Naive thymus-derived CD8-positive, alpha-beta T cell (primary cell): ENCODE measurements around the gene PCED1B. TPM values are rescaled to one million over a fixed set of nuclear protein-coding genes. Genes with fewer than 3 reads are reported as not detected.
A peak's percentile ranks its signal among the peaks of the same experiment; 100 is the strongest.

Experiments
- ATAC-seq, 2 donors: fragments of 150-1000 bp; cut with Tn5 transposase in 1 of 2; sonication (Bioruptor Pico), chemical (Tn5 transposase) in 1 of 2; 1 replicate in 1 of 2; 2 replicates in 1 of 2; pipeline ENCODE4 v1.10.0; 2021; ENCODE audit warnings: mild to moderate bottlenecking in 2 of 2, moderate library complexity in 2 of 2
- POLR2A ChIA-PET: fragments of 350-600 bp; sonication (Branson Sonifier 250); formaldehyde crosslinking; loops from one replicate; lab custom pipeline; 2021; ENCODE audit warnings: antibody characterized with exemption; lab: Charles Lee
- DNase-seq, 10 donors: peaks; one replicate each; pipeline versions ENCODE4 v3.0.0 to v3.0.0-alpha.2; 2020 to 2022
- H3K27ac Mint-ChIP-seq, 10 donors: one replicate each; pipeline ENCODE4 v1.8.0; 2020 to 2022; ENCODE audit warnings: mild to moderate bottlenecking in 10 of 10, mixed read lengths in 10 of 10, moderate library complexity in 4 of 10, inconsistent platforms in 1 of 10
- H3K27me3 Mint-ChIP-seq, 5 donors: one replicate each; pipeline ENCODE4 v1.8.0; 2021 to 2022; ENCODE audit warnings: mixed read lengths in 5 of 5
- H3K36me3 Mint-ChIP-seq, 3 donors: one replicate each; pipeline ENCODE4 v1.8.0; 2020 to 2022; ENCODE audit warnings: mixed read lengths in 3 of 3, mild to moderate bottlenecking in 2 of 3, inconsistent platforms in 1 of 3
- H3K4me1 Mint-ChIP-seq, 4 donors: one replicate each; pipeline ENCODE4 v1.8.0; 2021 to 2022; ENCODE audit warnings: mixed read lengths in 4 of 4
- H3K4me3 Mint-ChIP-seq, 10 donors: one replicate each; pipeline ENCODE4 v1.8.0; 2020 to 2022; ENCODE audit warnings: mild to moderate bottlenecking in 10 of 10, mixed read lengths in 10 of 10, moderate library complexity in 6 of 10, inconsistent platforms in 1 of 10
- H3K9me3 Mint-ChIP-seq, 9 donors: one replicate each; pipeline ENCODE4 v1.8.0; 2020 to 2022; ENCODE audit warnings: mixed read lengths in 9 of 9, mild to moderate bottlenecking in 3 of 9, inconsistent platforms in 1 of 9, moderate library complexity in 1 of 9
- polyA plus RNA-seq, 3 donors: library from polyadenylated mRNA; unstranded; fragments of 300-500 nt; fragmentation: Illumina TruSeq; gene quantifications; one replicate each; pipeline ENCODE4 v1.2.3, GENCODE V29; 2021
- total RNA-seq, 8 experiments: library from RNA in 2 of 8; stranded (reverse) in 2 of 8; gene quantifications; one replicate each; pipeline ENCODE4 v1.2.3 and lab custom pipeline; 2021 to 2026

The PCED1B gene
- total and polyA plus RNA-seq, 5 experiments from 2014 or later = 54.9 to 163 (median 83.9) TPM

GRCh38 chr12:47218191-47218654, 138.8 kb downstream of the PCED1B start:
- Mint-ChIP-seq H3K4me3 (peak overlapping the region; percentile 95 to 99 (median 98)), H3K9me3 (peaks cover 0 to 2% (median 0%) of the 10 kb centered on the region in 9 donors), H3K27me3 (no peaks in the 10 kb centered on the region), H3K4me1 (peaks cover 22 to 72% (median 33%) of the 10 kb centered on the region in 4 donors), H3K27ac (peak overlapping the region; percentile 87 to 99 (median 96)), H3K36me3 (peaks cover 48 to 66% (median 63%) of the 10 kb centered on the region in 3 donors)
- ATAC-seq (peak; percentile 30 to 37), DNase-seq (peak in 6 of 10 donors; percentile 28 to 68 (median 48))
- POLR2A ChIA-PET = interaction anchor here (0.6 to 15.8 kb wide), 22 partner anchors 8 to 276 kb away, joined by 3 to 211 read pairs (median 4); partner anchors contain the start of genes AMIGO2 and PCED1B

GRCh38 chr12:47219243-47219642, 139.8 kb downstream of the PCED1B start:
- peaks cover 29 to 73% (median 41%) of the 10 kb centered on the region in 4 donors for H3K4me1 Mint-ChIP-seq
- ATAC-seq (no peak), DNase-seq (no peak)
- H3K36me3 Mint-ChIP-seq = peaks cover 46 to 67% (median 61%) of the 10 kb centered on the region in 3 donors
- no peaks in the 10 kb centered on the region for H3K27me3 Mint-ChIP-seq
- H3K9me3 Mint-ChIP-seq = peaks cover 0 to 2% (median 0%) of the 10 kb centered on the region in 9 donors
- POLR2A ChIA-PET = interaction anchor here (0.6 to 15.8 kb wide), 18 partner anchors 7 to 178 kb away, joined by 3 to 211 read pairs (median 6); partner anchors contain the start of genes AMIGO2 and PCED1B
- peak overlapping the region; percentile 81 to 99 (median 94) for H3K27ac Mint-ChIP-seq
- peak overlapping the region; percentile 79 to 99 (median 97) for H3K4me3 Mint-ChIP-seq

DNA sequence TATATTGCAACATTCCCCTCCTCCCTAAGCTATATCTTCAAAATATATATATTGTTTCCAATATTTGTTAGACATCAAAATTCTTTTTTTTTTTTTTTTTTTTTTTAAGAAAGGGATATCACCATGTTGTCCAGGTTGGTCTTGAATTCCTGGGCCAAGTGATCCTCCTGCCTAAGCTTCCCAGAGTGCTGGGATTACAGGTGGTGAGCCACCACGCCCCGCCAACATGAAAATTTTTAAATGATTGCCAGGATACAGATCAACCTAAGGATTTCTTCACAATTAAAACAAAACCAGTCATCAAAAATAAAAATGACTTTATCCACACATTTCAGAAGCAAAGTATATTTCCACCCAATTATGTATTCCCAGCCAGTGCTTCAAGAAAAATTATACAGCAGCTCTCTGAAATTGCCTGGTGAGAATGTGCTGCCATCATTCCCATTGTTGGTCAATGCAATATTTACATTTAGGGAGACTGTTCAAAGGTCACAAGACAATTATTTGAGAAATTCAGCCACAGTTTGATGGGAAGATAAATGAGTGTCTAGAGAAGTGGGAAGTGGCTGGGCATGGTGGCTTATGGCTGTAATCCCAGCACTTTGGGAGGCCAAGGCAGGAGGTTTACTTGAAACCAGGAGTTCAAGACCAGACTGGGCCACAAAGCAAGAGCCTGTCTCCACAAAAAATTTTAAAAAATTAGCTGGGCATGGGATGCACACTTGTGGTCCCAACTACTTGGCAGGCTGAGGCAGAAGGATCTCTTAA, 142.0 kb downstream of the PCED1B start:
- Mint-ChIP-seq H3K36me3 (peaks cover 50 to 76% (median 51%) of the 10 kb centered on the region in 3 donors), H3K4me1 (peaks cover 39 to 83% (median 60%) of the 10 kb centered on the region in 4 donors), H3K4me3 (peak overlapping the region; percentile 57 to 96 (median 80)), H3K27me3 (no peaks in the 10 kb centered on the region), H3K27ac (peak overlapping the region; percentile 65 to 98 (median 84)), H3K9me3 (peaks cover 0 to under 1% (median 0%) of the 10 kb centered on the region in 9 donors)
- DNase-seq = no peak
- ATAC-seq = no peak
- POLR2A ChIA-PET = interaction anchor here (0.7 to 2.0 kb wide), 12 partner anchors 9 to 499 kb away, joined by 3 to 11 read pairs (median 4); partner anchors contain the start of genes AMIGO2 and PCED1B

DNA sequence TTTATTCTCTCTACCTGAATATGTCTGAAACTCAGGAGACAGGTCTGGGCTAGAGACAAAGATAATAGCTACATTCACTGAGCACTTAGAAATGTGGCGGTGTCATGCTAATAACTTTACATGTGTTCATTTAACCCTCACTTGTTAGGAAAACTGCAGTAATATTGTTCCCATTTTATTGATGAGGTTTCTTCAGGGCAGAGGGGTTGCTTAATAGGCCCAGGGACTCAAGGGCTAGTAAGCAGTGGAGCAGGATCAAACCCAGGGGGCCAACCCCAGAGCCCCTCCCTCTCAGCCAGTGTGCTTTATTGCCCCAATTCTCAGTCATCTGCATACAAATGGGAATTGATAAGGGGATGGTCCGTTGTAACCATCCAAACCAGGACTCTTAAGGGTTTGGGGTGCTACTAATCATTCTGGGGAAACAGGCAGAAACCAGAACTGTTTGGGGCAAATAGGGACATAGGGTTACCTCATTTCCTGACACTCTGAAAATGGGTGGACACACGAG, 143.2 kb downstream of the PCED1B start:
- Mint-ChIP-seq H3K4me1 (peaks cover 38 to 83% (median 67%) of the 10 kb centered on the region in 4 donors), H3K36me3 (peaks cover 41 to 80% (median 50%) of the 10 kb centered on the region in 3 donors), H3K9me3 (no peaks in the 10 kb centered on the region), H3K27me3 (no peaks in the 10 kb centered on the region), H3K4me3 (peak overlapping the region; percentile 75 to 96 (median 88)), H3K27ac (peak overlapping the region; percentile 89 to 98 (median 92))
- DNase-seq = no peak
- POLR2A ChIA-PET = interaction anchor here (0.7 to 2.0 kb wide), 6 partner anchors 11 to 163 kb away, joined by 3 to 11 read pairs (median 5); partner anchors contain the start of genes AMIGO2 and PCED1B
- no peak for ATAC-seq

DNA sequence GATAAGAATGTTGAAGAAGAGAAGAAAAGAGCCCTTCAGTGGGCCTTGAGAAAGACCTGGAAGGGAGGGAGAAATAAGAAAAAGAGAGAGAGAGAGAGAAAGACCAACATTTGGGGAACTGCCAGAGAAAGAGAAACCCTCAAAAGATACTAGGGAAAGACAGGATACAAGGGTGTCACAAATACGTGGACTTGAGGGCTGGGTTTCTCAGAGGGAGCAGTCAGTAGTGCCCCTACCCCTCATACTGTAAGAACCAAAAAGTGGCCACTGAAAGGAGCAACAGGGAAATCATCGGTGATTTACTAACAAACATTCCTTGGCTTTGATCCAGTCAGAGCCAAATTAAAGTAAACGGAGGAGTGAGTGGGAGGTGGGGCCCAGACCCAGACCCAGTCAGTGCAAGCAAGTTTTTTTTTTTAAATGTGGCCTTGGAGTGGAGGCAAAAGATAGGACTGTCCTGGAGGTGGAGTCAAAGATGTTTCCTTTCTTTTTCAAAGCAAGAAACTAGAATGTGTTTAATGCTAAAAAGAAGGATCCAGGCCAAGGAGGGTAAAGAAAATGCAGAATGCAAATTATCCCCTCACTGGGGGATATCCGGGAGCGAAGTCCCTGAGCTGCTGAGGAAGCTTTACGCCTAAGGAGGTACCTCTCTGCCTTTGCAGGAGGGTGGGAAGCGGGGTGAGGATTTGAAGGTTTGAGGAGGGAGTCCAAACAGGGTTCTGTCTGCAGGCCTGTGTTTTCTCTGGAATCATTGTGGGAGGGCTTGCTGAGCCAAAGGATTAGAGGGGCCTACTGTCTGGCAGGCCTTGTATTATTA, 143.8 kb downstream of the PCED1B start:
- no peak for ATAC-seq
- DNase-seq = no peak
- peaks cover 35 to 82% (median 49%) of the 10 kb centered on the region in 3 donors for H3K36me3 Mint-ChIP-seq
- H3K4me3 Mint-ChIP-seq = peak overlapping the region; percentile 75 to 96 (median 88)
- POLR2A ChIA-PET = interaction anchor here (0.7 to 2.0 kb wide), 4 partner anchors 12 to 148 kb away, joined by 3 to 5 read pairs (median 4); no protein-coding TSS in a partner anchor
- peak overlapping the region; percentile 89 to 98 (median 92) for H3K27ac Mint-ChIP-seq
- H3K9me3 Mint-ChIP-seq = no peaks in the 10 kb centered on the region
- H3K4me1 Mint-ChIP-seq = peaks cover 41 to 84% (median 71%) of the 10 kb centered on the region in 4 donors
- H3K27me3 Mint-ChIP-seq = no peaks in the 10 kb centered on the region

DNA sequence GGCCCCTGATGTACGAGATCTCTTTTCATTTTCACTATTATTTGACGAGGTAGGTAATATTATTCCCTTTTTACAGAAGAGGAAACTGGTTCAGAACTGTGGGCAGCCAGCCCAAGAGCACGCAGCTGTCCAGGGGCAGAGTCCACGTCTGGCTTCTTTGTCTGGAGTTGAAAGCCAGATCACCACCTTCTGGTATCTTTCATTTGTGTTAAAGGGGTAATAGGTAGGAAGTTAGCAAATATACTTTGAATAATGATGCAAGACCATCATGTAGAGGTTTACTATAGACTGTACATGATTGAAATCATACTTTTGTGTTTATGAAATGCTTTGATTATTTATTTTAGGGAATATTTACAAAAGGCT, 144.4 kb downstream of the PCED1B start:
- Mint-ChIP-seq H3K36me3 (peaks cover 33 to 86% (median 52%) of the 10 kb centered on the region in 3 donors), H3K9me3 (no peaks in the 10 kb centered on the region), H3K4me3 (peak overlapping the region; percentile 75 to 96 (median 88)), H3K27me3 (no peaks in the 10 kb centered on the region), H3K27ac (peak overlapping the region; percentile 89 to 98 (median 92)), H3K4me1 (peaks cover 41 to 88% (median 76%) of the 10 kb centered on the region in 4 donors)
- POLR2A ChIA-PET = interaction anchor here (0.7 kb wide), 1 partner anchor 83 kb away, joined by 4 read pairs; no protein-coding TSS in a partner anchor
- no peak for ATAC-seq
- no peak for DNase-seq

GRCh38 chr12:47224563-47225133, 145.2 kb downstream of the PCED1B start:
- POLR2A ChIA-PET = interaction anchor here (1.4 kb wide), 1 partner anchor 11 kb away, joined by 5 read pairs; no protein-coding TSS in a partner anchor
- peak overlapping the region; percentile 65 to 96 (median 88) for H3K4me3 Mint-ChIP-seq
- ATAC-seq = no peak
- H3K27me3 Mint-ChIP-seq = no peaks in the 10 kb centered on the region
- H3K36me3 Mint-ChIP-seq = peaks cover 28 to 87% (median 49%) of the 10 kb centered on the region in 3 donors
- no peaks in the 10 kb centered on the region for H3K9me3 Mint-ChIP-seq
- peaks cover 41 to 90% (median 77%) of the 10 kb centered on the region in 4 donors for H3K4me1 Mint-ChIP-seq
- H3K27ac Mint-ChIP-seq = peak overlapping the region; percentile 80 to 98 (median 89)
- no peak for DNase-seq

DNA sequence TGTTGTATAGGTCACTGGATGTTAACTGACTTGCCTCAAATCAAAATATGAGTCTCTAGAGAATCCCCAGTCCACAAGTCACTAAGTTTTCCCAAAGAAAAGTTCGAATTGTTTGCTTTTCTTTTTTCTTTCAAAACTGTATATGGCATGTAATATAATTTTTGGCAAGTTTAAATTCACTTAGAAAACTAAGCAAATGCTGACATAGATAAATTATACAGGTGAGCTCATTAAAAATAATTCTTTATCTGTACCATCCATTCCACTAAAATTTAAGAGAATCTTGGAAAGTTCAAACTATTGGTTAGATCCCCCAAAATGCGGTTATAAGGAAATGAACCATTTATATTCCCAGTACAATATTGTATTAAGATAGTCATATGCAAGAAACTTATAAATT, 145.9 kb downstream of the PCED1B start:
- no peak for DNase-seq
- Mint-ChIP-seq H3K36me3 (peaks cover 27 to 91% (median 48%) of the 10 kb centered on the region in 3 donors), H3K4me1 (peaks cover 39 to 90% (median 76%) of the 10 kb centered on the region in 4 donors), H3K27ac (peak overlapping the region; percentile 80 to 98 (median 89)), H3K9me3 (no peaks in the 10 kb centered on the region), H3K4me3 (peak overlapping the region; percentile 65 to 96 (median 88)), H3K27me3 (no peaks in the 10 kb centered on the region)
- POLR2A ChIA-PET = interaction anchor here (0.6 to 1.9 kb wide), 6 partner anchors 7 to 173 kb away, joined by 3 to 12 read pairs (median 5); no protein-coding TSS in a partner anchor
- ATAC-seq = no peak

DNA sequence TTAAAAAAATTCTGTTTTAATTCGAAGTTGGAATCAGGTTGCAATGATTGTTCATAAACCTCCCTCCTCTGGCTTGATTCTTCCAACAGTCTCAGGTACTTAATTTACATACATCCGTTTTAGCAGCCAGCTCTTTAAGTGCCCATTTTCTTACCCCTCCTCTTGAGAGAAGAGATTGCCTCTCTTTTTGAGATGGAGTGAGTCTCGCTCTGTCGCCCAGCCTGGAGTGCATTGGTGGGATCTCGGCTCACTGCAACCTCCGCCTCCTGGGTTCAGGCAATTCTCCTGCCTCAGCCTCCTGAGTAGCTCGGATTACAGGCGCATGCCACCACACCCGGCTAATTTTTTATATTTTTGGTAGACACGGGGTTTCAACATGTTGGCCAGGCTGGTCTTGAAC, 146.8 kb downstream of the PCED1B start:
- ATAC-seq (peak; percentile 38 to 58), DNase-seq (no peak)
- H3K27ac Mint-ChIP-seq = peak overlapping the region; percentile 80 to 98 (median 89)
- peak overlapping the region; percentile 43 to 96 (median 76) for H3K4me3 Mint-ChIP-seq
- H3K9me3 Mint-ChIP-seq = no peaks in the 10 kb centered on the region
- peaks cover 27 to 94% (median 51%) of the 10 kb centered on the region in 3 donors for H3K36me3 Mint-ChIP-seq
- peaks cover 41 to 93% (median 79%) of the 10 kb centered on the region in 4 donors for H3K4me1 Mint-ChIP-seq
- POLR2A ChIA-PET = interaction anchor here (0.8 to 1.9 kb wide), 11 partner anchors 8 to 172 kb away, joined by 3 to 12 read pairs (median 5); no protein-coding TSS in a partner anchor
- no peaks in the 10 kb centered on the region for H3K27me3 Mint-ChIP-seq

DNA sequence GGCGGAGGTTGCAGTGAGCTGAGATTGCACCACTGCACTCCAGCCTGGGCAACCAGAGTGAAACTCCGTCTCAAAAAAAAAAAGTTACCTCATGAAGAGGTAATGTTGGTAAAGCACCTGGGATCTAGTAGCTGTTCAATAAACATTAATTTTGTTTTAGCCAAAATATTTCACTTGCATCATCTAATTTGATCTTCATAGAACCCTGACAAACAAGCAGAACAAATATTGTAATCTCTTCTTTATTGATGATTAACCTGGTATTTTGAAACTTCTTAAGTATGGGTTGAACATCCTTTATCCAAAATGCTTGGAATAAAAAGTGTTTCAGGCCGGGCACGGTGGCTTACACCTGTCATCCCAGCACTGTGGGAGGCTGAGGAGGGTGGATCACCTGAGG, 149.4 kb downstream of the PCED1B start:
- POLR2A ChIA-PET = interaction anchor here (0.5 to 1.9 kb wide), 12 partner anchors 9 to 150 kb away, joined by 3 to 10 read pairs (median 4); partner anchors contain the start of genes AMIGO2 and PCED1B
- no peak for DNase-seq
- H3K4me3 Mint-ChIP-seq = peak overlapping the region in 7 of 10 donors; percentile 15 to 72 (median 51)

GRCh38 chr12:47231456-47231855, 152.0 kb downstream of the PCED1B start:
- POLR2A ChIA-PET = interaction anchor here (0.6 to 1.1 kb wide), 4 partner anchors 11 to 137 kb away, joined by 3 to 11 read pairs (median 5); no protein-coding TSS in a partner anchor
- ATAC-seq (no peak), DNase-seq (no peak)
- peak overlapping the region in 6 of 10 donors; percentile 5 to 56 (median 32) for H3K4me3 Mint-ChIP-seq
- H3K4me1 Mint-ChIP-seq = peaks cover 21 to 80% (median 61%) of the 10 kb centered on the region in 4 donors
- peaks cover 0 to 9% (median 5%) of the 10 kb centered on the region in 9 donors for H3K9me3 Mint-ChIP-seq
- peaks cover 15 to 95% (median 73%) of the 10 kb centered on the region in 3 donors for H3K36me3 Mint-ChIP-seq
- no peaks in the 10 kb centered on the region for H3K27me3 Mint-ChIP-seq
- H3K27ac Mint-ChIP-seq = peak overlapping the region; percentile 4 to 98 (median 70)

More for the DNA sequence above, 149.4 kb downstream of the PCED1B start:
- Mint-ChIP-seq H3K36me3 (peaks cover 16 to 93% (median 62%) of the 10 kb centered on the region in 3 donors), H3K27me3 (no peaks in the 10 kb centered on the region), H3K9me3 (peaks cover 0 to 2% (median 0%) of the 10 kb centered on the region in 9 donors), H3K27ac (peak overlapping the region in 9 of 10 donors; percentile 18 to 98 (median 87)), H3K4me1 (peaks cover 26 to 89% (median 71%) of the 10 kb centered on the region in 4 donors)
- ATAC-seq = no peak
